ENCODE data around the gene PCSK6. TPM values are rescaled to one million over a fixed set of nuclear protein-coding genes. Genes with fewer than 3 reads are reported as not detected.

Gene PCSK6
- polyA plus RNA-seq, 1 donor from 2014 or later: 0.14 TPM

DNA sequence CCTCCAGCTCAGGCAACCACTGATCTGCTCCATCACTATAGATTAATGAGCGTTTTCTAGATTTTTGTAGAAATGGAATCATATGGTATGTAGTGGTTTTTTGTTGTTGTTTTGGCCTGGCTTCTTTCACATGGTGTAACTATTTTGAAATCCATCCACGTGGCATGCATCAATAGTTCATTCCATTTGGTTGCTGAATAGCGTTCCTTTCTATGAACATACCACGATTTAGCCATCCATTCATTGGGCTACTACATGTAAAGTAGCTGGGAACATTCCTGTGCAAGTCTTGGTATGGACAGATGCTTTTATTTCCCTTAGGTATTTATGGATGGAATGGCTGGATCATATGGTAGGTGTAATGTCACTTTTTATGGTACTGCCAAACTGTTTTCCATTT lies 227.0 kb downstream of the PCSK6 start:
- H3K9me3 Mint-ChIP-seq: no peaks in the 10 kb centered on the region
- peaks cover 2% of the 10 kb centered on the region for H3K36me3 Mint-ChIP-seq
- H3K27ac Mint-ChIP-seq: no peak overlapping the region
- H3K4me1 Mint-ChIP-seq: peaks cover 0 to 6% (median 4%) of the 10 kb centered on the region in 3 donors
- H3K27me3 Mint-ChIP-seq: peaks cover 3% of the 10 kb centered on the region
- H3K4me3 Mint-ChIP-seq: no peak overlapping the region

DNA sequence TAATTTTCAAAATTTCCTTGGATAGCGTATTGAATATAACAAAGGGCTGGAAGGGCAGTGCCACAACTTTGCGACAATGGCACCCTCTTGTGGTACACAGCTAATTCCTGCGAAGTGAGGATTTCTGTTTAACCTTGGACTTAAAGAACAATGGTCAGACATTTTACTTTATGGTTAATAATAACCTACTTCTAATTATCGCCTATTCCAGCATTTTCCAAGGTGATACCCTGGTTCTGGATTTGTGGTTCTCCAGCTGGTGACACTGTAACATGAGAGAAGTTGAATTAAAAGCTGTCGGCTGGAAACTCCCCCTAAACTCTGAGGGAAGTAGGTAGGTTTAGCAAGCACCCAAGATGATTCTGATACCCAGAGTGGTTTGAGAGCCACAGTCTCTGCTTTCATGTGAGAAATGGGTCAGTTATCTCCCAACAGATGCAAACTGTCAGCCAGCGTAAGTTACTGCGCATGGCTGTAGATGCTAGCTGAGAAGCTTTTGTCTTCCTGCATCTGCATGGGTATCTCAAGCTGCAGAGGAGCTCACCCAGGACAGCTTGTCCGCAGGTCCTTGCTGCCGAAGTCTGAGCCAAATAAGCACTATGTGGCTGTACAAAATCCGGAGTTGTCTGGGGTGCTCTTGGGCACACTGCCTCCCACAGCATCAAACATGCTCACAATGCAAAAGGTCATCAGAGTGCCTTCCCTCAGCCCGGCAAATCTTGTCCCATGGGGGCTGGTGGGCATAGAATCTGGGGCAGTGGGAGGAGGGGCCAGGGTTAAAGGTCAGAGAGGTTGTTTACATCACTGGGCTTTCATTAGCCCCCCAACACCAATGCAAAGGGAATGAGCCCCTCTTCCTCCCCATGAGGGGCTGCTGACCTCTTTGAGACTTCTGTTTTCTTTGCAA lies 231.0 kb downstream of the PCSK6 start:
- peaks cover 1 to 7% (median 4%) of the 10 kb centered on the region in 3 donors for H3K4me1 Mint-ChIP-seq
- peaks cover 3% of the 10 kb centered on the region for H3K27me3 Mint-ChIP-seq
- peak overlapping the region in 1 of 4 donors; percentile 41 for H3K4me3 Mint-ChIP-seq
- peak overlapping the region in 1 of 3 donors; percentile 46 for H3K27ac Mint-ChIP-seq
- H3K36me3 Mint-ChIP-seq: no peaks in the 10 kb centered on the region
- no peaks in the 10 kb centered on the region for H3K9me3 Mint-ChIP-seq

DNA sequence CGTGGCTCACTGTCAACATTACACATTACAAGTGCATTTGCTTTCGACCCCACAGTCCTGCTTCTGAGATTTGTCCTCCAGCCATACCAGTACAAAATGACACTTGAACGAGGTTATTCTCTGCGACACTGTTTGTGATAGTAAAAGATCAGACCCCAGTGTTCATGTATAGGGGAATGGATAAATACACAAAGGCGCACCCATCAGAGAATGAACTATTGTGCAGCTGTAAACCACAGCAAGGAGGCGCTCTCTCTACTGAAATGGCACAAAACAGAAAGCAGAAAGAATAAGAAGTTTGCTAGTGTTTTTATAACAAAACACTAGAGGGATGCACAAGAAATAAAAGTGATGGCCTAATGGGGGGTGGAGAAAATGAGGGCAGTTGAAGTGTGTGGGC lies 232.8 kb downstream of the PCSK6 start:
- no peaks in the 10 kb centered on the region for H3K9me3 Mint-ChIP-seq
- no peaks in the 10 kb centered on the region for H3K36me3 Mint-ChIP-seq
- no peak overlapping the region for H3K27ac Mint-ChIP-seq
- H3K4me1 Mint-ChIP-seq: peaks cover 8 to 14% (median 13%) of the 10 kb centered on the region in 3 donors
- H3K27me3 Mint-ChIP-seq: no peaks in the 10 kb centered on the region
- H3K4me3 Mint-ChIP-seq: no peak overlapping the region

DNA sequence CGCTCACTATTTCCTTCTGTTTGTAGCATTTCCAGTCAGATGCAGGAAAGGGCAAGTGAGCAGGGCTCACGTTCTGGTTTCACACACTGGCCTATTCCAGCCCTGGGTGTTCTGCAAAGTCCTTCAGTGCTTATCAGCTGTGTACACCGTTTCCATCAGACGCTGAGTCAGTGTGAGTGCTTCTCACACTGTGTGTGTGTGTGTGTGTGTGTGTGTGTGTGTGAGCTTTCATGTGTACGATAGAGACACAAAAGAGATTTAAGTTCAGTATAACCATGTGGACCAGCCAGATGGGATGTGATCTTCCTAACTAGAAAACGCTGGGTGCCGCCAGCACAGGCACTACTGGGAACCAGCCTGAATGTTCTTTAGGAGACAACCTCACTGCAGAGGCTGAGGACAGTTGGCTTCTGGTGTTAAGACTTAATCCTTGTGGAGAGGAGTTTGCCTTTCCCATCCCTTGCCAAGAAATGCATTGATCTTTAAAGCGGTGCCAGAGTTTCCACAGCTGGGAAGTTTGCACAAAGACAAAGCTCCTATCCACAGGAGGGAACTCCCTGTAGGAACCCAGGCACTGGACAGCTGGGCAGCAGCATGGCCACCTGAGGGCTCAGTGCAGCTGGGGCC lies 233.8 kb downstream of the PCSK6 start:
- Mint-ChIP-seq H3K27me3 (no peaks in the 10 kb centered on the region), H3K36me3 (no peaks in the 10 kb centered on the region), H3K4me3 (peak overlapping the region in 1 of 4 donors; percentile 17), H3K9me3 (no peaks in the 10 kb centered on the region), H3K27ac (no peak overlapping the region), H3K4me1 (peaks cover 8 to 14% (median 13%) of the 10 kb centered on the region in 3 donors)

DNA sequence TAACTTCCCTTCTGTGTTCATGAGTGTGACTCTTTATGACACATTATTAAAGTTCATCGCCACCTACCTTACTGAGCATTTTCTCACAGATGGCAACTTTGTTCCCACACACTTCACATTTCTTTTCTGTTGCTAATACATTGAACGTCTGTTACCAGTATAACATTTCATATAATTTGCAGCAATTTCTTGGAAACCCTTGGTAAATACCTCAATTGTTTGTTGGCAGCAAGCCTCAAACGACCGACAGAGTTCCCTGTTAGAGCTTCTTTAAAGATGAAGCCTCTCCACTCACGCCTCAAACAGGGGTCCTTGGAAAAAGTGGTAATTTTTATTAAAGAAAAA lies 234.5 kb downstream of the PCSK6 start:
- H3K4me3 Mint-ChIP-seq: peak overlapping the region in 1 of 4 donors; percentile 43
- peak overlapping the region in 1 of 3 donors; percentile 21 for H3K27ac Mint-ChIP-seq
- H3K27me3 Mint-ChIP-seq: no peaks in the 10 kb centered on the region
- peaks cover 15 to 21% (median 21%) of the 10 kb centered on the region in 3 donors for H3K4me1 Mint-ChIP-seq
- no peaks in the 10 kb centered on the region for H3K36me3 Mint-ChIP-seq
- H3K9me3 Mint-ChIP-seq: no peaks in the 10 kb centered on the region

DNA sequence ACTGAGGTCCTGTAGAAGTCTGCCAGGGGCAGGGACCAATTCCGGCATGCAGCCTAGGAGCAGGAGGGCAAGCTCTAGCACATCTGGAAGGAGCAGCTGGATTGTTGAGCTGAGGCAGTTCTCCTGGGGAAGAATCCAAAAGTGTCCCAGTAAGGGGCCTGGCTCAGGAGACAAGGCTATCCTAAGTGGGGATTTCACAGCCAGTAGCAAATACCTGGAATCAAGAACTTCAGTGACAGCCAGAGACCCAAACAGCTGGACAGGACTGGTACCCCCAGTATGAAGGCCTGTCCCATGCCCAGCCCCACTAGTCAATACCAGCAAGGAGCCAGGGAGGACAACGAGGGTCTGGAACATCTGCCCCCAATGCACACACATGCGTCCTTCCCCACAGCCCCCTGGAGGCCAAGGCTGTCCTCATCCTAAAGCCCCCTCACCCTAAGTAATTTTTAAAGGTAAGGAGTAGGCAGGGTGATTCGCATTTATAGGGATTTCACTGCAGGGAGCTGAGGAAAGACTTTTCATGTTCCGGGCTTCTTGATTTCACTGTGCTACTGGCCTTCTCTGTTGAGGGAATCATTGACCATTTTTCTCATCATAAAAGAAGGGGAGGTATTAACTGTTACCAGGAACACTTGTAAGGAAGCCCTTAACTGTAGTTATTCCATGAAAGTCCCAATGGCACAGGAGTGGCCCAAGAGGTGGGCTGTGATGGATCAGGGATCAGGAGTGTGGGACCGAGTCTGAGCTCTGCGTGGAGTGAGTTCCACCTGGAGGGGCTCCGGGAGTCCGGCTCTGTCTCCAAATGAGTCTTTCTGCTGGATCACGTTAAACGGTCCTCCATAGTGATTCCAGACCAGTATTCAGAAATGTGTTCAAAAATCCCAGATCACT lies 235.1 kb downstream of the PCSK6 start:
- H3K4me1 Mint-ChIP-seq: peaks cover 19 to 25% (median 24%) of the 10 kb centered on the region in 3 donors
- H3K27me3 Mint-ChIP-seq: no peaks in the 10 kb centered on the region
- peak overlapping the region in 2 of 3 donors; percentile 73 to 94 for H3K27ac Mint-ChIP-seq
- H3K4me3 Mint-ChIP-seq: peak overlapping the region in 2 of 4 donors; percentile 6 to 43
- H3K9me3 Mint-ChIP-seq: no peaks in the 10 kb centered on the region
- H3K36me3 Mint-ChIP-seq: no peaks in the 10 kb centered on the region

Other genes with a start within 250 kb of the PCSK6 start
- 1.1 TPM for gene CHSY1, start 237.7 kb downstream of the PCSK6 start, polyA plus RNA-seq
- gene SELENOS, start 212.2 kb downstream of the PCSK6 start, polyA plus RNA-seq: 55.2 TPM
- gene SNRPA1, start 194.5 kb downstream of the PCSK6 start, polyA plus RNA-seq: 73.1 TPM
- 30.5 TPM for gene TM2D3, start 162.7 kb upstream of the PCSK6 start, polyA plus RNA-seq
- 13.3 TPM for gene TARS3, start 234.8 kb upstream of the PCSK6 start, polyA plus RNA-seq

Measured in IgD-negative memory B cell (primary cell).